Ovary (tissue), 3 donors: ENCODE results near the gene ROBO1.

Experiments
- CTCF ChIP-seq, 3 donors: fragments of 450-650 bp in 2 of 3; fragments of 200-600 bp in 1 of 3; IDR thresholded peaks; one replicate each; pipeline versions ENCODE4 v1.5.1 to v1.8.0; 2016 to 2022; ENCODE audit warnings: antibody characterized with exemption in 3 of 3, mild to moderate bottlenecking in 1 of 3
- EP300 ChIP-seq: sonication (generic); formaldehyde crosslinking; IDR thresholded peaks from one replicate; pipeline ENCODE4 v1.6.1; 2017; ENCODE audit warnings: antibody characterized with exemption
- POLR2A ChIP-seq: fragments of 450-650 bp; IDR thresholded peaks from one replicate; pipeline ENCODE4 v1.6.1; 2017; ENCODE audit warnings: antibody characterized with exemption, mild to moderate bottlenecking, moderate library complexity
- donor health status: DM: no; HTN: no; CAD: no.

DNA sequence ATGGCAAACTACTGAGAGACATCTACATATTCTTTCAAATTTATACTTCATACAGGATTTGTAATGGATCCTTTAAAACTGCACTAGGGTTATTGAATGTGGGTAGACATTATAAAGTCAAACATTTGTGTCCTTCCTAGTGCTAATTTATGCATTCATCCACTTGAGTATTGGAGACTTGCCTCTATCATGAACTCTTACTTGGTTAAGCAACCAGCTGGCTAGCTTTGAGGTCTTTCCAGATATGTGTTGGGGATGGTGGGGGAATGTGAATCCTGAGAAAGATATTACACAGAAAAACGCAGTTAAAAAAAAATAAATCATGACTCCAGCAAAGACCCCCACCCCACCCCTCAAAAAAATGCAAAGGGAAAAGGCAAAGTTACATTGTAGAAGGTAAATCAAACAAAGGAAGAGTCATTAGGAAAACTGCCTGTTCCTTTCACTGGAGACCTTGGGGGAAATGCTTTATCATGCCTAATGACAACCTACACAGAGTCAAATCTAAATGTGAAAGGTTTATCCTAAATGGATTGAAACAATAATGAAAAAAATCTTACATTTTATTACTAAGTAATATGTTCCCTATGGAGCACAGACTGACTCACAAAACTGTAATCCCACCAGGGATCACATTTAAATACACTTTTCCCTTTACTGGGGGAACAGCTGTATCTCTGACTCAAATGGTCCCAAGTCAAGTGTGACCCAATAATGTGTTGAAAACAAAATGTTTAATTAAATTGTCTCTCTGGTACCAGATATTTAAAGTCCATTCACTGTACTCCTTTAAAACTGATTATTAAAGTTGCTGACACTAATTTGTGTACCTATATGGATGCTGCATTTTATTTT is 522.3 kb downstream of the ROBO1 start:
- TF ChIP-seq CTCF (IDR thresholded peaks at IDR 0.05) (no peak), POLR2A (no peak), EP300 (no peak)
